HepG2 (cell line): ENCODE measurements around the gene NOP9. TPM values are rescaled to one million over a fixed set of nuclear protein-coding genes. Genes with fewer than 3 reads are reported as not detected.

Source experiments
- ATAC-seq: fragments of 200-7000 bp; cut with Tn5 transposase; 3 replicates; pipeline ENCODE4 v1.9.1; 2020; ENCODE audit warnings: mild to moderate bottlenecking, moderate library complexity
- BruUV-seq: library from RNA; stranded (reverse); fragments of 400-500 nt; replicated peaks from 2 replicates; lab custom pipeline; 2021; lab: Mats Ljungman, UMichigan
- CTCF ChIA-PET: fragments of 300-600 bp; formaldehyde crosslinking; extraction: SDS; loops from one replicate; lab custom pipeline; 2021; ENCODE audit warnings: low total read pairs, inconsistent platforms, low intra/inter-chr PET ratio; lab: Yijun Ruan, JAX
- POLR2A ChIA-PET: fragments of 350-600 bp; sonication (Branson Sonifier 250); formaldehyde crosslinking; loops from one replicate; lab custom pipeline; 2020; ENCODE audit warnings: antibody characterized with exemption, inconsistent platforms; lab: Yijun Ruan, JAX
- DNase-seq: peaks from one replicate; pipeline ENCODE4 v3.0.0-alpha.2; 2015; ENCODE audit warnings: low spot score
- FAIRE-seq: peaks from 3 replicates; lab custom pipeline; 2011; peaks lifted over from hg19 to GRCh38; lab: Jason Lieb, UNC
- H2AFZ ChIP-seq: one replicate; pipeline ENCODE4 v1.6.1; 2011; ENCODE audit warnings: low read length, inconsistent platforms
- H3K27ac ChIP-seq: fragments of 300-600 bp; 3 replicates; pipeline ENCODE4 v1.8.0; 2011; ENCODE audit warnings: mixed run types, mild to moderate bottlenecking, mixed read lengths, low read length, inconsistent platforms; ENCODE audit not compliant: insufficient read depth; ENCODE audit errors: extremely low read length
- H3K27me3 ChIP-seq, 2 experiments: fragments of 200-600 bp in 1 of 2; 2 replicates in 1 of 2; 3 replicates in 1 of 2; pipeline versions ENCODE4 v1.6.0 to v1.8.0; 2011; ENCODE audit warnings: low read length in 2 of 2, mild to moderate bottlenecking in 2 of 2, moderate library complexity in 2 of 2, inconsistent platforms in 1 of 2; ENCODE audit not compliant: insufficient read depth in 2 of 2, control insufficient read depth in 1 of 2
- H3K36me3 ChIP-seq, 2 experiments: fragments of 200-600 bp in 1 of 2; replicated peaks in 1 of 2; 2 replicates in 1 of 2; 3 replicates in 1 of 2; pipeline versions ENCODE4 v1.5.1 to v1.8.0; 2011; ENCODE audit warnings: low read length in 2 of 2, inconsistent platforms in 1 of 2; ENCODE audit not compliant: insufficient read depth in 2 of 2, control insufficient read depth in 1 of 2
- H3K4me1 ChIP-seq: 2 replicates; pipeline ENCODE4 v1.5.1; 2012; ENCODE audit warnings: low read length, inconsistent platforms; ENCODE audit not compliant: insufficient read depth
- H3K4me2 ChIP-seq: 2 replicates; pipeline ENCODE4 v1.6.0; 2011; ENCODE audit warnings: low read depth, low read length, inconsistent platforms
- H3K4me3 ChIP-seq, 3 experiments: fragments of 200-600 bp in 1 of 3; sonication (generic), shearing (Covaris generic) in 1 of 3; replicated peaks in 1 of 3; 2 replicates each; pipeline ENCODE4 v1.5.1; 2011 to 2016; ENCODE audit warnings: low read length in 3 of 3, inconsistent platforms in 2 of 3, low read depth in 2 of 3, mild to moderate bottlenecking in 2 of 3, control low read depth in 1 of 3, mixed read lengths in 1 of 3; ENCODE audit not compliant: insufficient read depth in 1 of 3
- H3K79me2 ChIP-seq: one replicate; pipeline ENCODE4 v1.6.1; 2011; ENCODE audit warnings: low read length, inconsistent platforms; ENCODE audit not compliant: insufficient read depth
- H3K9ac ChIP-seq: 2 replicates; pipeline ENCODE4 v1.6.0; 2011; ENCODE audit warnings: mild to moderate bottlenecking, low read depth, low read length, inconsistent platforms; ENCODE audit not compliant: insufficient read depth
- H3K9me3 ChIP-seq: 2 replicates; pipeline ENCODE4 v1.5.1; 2012; ENCODE audit warnings: mild to moderate bottlenecking, low read length
- H4K20me1 ChIP-seq: 2 replicates; pipeline ENCODE4 v1.6.0; 2011; ENCODE audit warnings: inconsistent platforms, mild to moderate bottlenecking, low read length, moderate library complexity; ENCODE audit not compliant: insufficient read depth
- ARNTL ChIP-seq: sonication (generic); formaldehyde crosslinking; IDR thresholded peaks from 2 replicates; pipeline ENCODE4 v1.4.0; 2020; ENCODE audit warnings: mild to moderate bottlenecking, missing genetic modification reagents
- BHLHE40 ChIP-seq: IDR thresholded peaks from 2 replicates; pipeline ENCODE4 v1.6.1; 2011; ENCODE audit warnings: low read length, improper control_type of control experiment
- FOSL1 ChIP-seq: sonication (generic); formaldehyde crosslinking; IDR thresholded peaks from 2 replicates; pipeline ENCODE4 v1.9.0; 2021; ENCODE audit warnings: missing genetic modification reagents, borderline replicate concordance
- FOXA3 ChIP-seq: IDR thresholded peaks from 2 replicates; pipeline ENCODE4 v1.6.1; 2016; ENCODE audit warnings: missing genetic modification reagents, missing compliant biosample characterization
- FOXP1 ChIP-seq, 2 experiments: fragments of 450-650 bp in 1 of 2; IDR thresholded peaks; 2 replicates each; pipeline ENCODE4 v1.6.1; 2017 to 2018; ENCODE audit warnings: antibody characterized with exemption in 1 of 2
- GPBP1L1 ChIP-seq: sonication (generic); formaldehyde crosslinking; IDR thresholded peaks from 2 replicates; pipeline ENCODE4 v1.5.0; 2020; ENCODE audit warnings: mild to moderate bottlenecking, missing genetic modification reagents
- HMG20A ChIP-seq: IDR thresholded peaks from 2 replicates; pipeline ENCODE4 v1.6.1; 2016; ENCODE audit warnings: borderline replicate concordance
- HNF4G ChIP-seq, 2 experiments: sonication (generic) in 1 of 2; formaldehyde crosslinking in 1 of 2; IDR thresholded peaks; 2 replicates each; pipeline versions ENCODE4 v1.4.0 to v1.6.1; 2011 to 2020; ENCODE audit warnings: borderline replicate concordance in 2 of 2, low read depth in 2 of 2, mild to moderate bottlenecking in 2 of 2, low read length in 1 of 2, missing genetic modification reagents in 1 of 2, moderate library complexity in 1 of 2
- HOXA5 ChIP-seq: sonication (generic); formaldehyde crosslinking; IDR thresholded peaks from 2 replicates; pipeline ENCODE4 v1.4.0; 2020; ENCODE audit warnings: missing genetic modification reagents
- MXD4 ChIP-seq: IDR thresholded peaks from 2 replicates; pipeline ENCODE4 v1.6.1; 2016; ENCODE audit warnings: mild to moderate bottlenecking, missing biosample characterization, missing genetic modification reagents
- NFIB ChIP-seq: sonication (generic); formaldehyde crosslinking; IDR thresholded peaks from 2 replicates; pipeline ENCODE4 v1.9.0; 2021; ENCODE audit warnings: missing genetic modification reagents, mild to moderate bottlenecking, borderline replicate concordance
- PTBP1 ChIP-seq: fragments of 200-400 bp; formaldehyde crosslinking; IDR thresholded peaks from 2 replicates; pipeline ENCODE4 v1.6.1; 2018; ENCODE audit warnings: low read length, low read depth; ENCODE audit not compliant: poor library complexity, severe bottlenecking
- TRIM22 ChIP-seq: fragments of 450-650 bp; IDR thresholded peaks from 2 replicates; pipeline ENCODE4 v1.6.1; 2017
- YEATS2 ChIP-seq: sonication (generic); formaldehyde crosslinking; IDR thresholded peaks from 2 replicates; pipeline ENCODE4 v1.4.0; 2020; ENCODE audit warnings: missing genetic modification reagents, borderline replicate concordance
- ZFP36L2 ChIP-seq: sonication (generic); formaldehyde crosslinking; IDR thresholded peaks from 2 replicates; pipeline ENCODE4 v1.4.0; 2020; ENCODE audit warnings: missing genetic modification reagents
- ZFP41 ChIP-seq: sonication (generic); formaldehyde crosslinking; IDR thresholded peaks from 2 replicates; pipeline ENCODE4 v1.4.0; 2020; ENCODE audit warnings: mild to moderate bottlenecking, missing genetic modification reagents, borderline replicate concordance
- ZNF33B ChIP-seq: sonication (generic); formaldehyde crosslinking; IDR thresholded peaks from 2 replicates; pipeline ENCODE4 v1.5.1; 2020; ENCODE audit warnings: mild to moderate bottlenecking, missing genetic modification reagents
- ZNF441 ChIP-seq: sonication (generic); formaldehyde crosslinking; IDR thresholded peaks from 2 replicates; pipeline ENCODE4 v1.7.0; 2021; ENCODE audit warnings: missing genetic modification reagents, borderline replicate concordance
- ZNF451 ChIP-seq: sonication (generic); formaldehyde crosslinking; IDR thresholded peaks from 2 replicates; pipeline ENCODE4 v1.5.0; 2020; ENCODE audit warnings: mild to moderate bottlenecking, missing genetic modification reagents
- ZNF879 ChIP-seq: sonication (generic); formaldehyde crosslinking; IDR thresholded peaks from 2 replicates; pipeline ENCODE4 v1.8.1; 2023; ENCODE audit warnings: missing genetic modification reagents
- WGBS: methylation state at CpG from one replicate; pipeline ENCODE4 v1.1.6; 2017; ENCODE audit warnings: low lambda C conversion rate; 5-methylcytosine and 5-hydroxymethylcytosine counted together
- in situ Hi-C: cut with HindIII; loops from 2 replicates; pipeline ENCODE4 v1.10.0; 2017; ENCODE audit warnings: low pct_unique_long_range_greater_than_20kb; ENCODE audit not compliant: extremely low pct_ligation_motif_present
- intact Hi-C: fragments of 100-400 bp; cut with micrococcal nuclease; formaldehyde crosslinking; loops from one replicate; pipeline ENCODE4 v1.10.0; 2022; ENCODE audit not compliant: unreplicated experiment
- polyA plus RNA-seq, 8 experiments: library from polyadenylated mRNA; depleted of rRNA in 3 of 8; stranded (reverse) in 7 of 8; unstranded in 1 of 8; fragments of >200 nt; fragmentation: Illumina TruSeq in 4 of 8; extraction: Trizol in 4 of 8; gene quantifications; 2 replicates each; pipeline versions ENCODE4 v1.2.1 to v1.2.3, GENCODE V29; 2011 to 2016; ENCODE audit warnings: low read depth in 4 of 8, missing spikeins in 1 of 8, mixed read lengths in 1 of 8; ENCODE audit not compliant: insufficient read depth in 1 of 8
- total RNA-seq, 5 experiments: library from RNA; depleted of rRNA; stranded (reverse); fragments of >200 nt; fragmentation: Illumina TruSeq; extraction: Trizol; gene quantifications; 2 replicates each; pipeline ENCODE4 v1.2.3, GENCODE V29; 2016; ENCODE audit warnings: low read depth in 1 of 5

NOP9 gene
- total and polyA plus RNA-seq, 2 of the 13 experiments (the other 11 are each of a cell fraction or from before 2014, with no cell fraction given) = 24.5 to 61.6 TPM

GRCh38 chr14:24343795-24344660 lies 44.4 kb downstream of the NOP9 start:
- Histone ChIP-seq H3K36me3 (no peaks in the 10 kb centered on the region), H3K27me3 (peaks cover 0 to 15% of the 10 kb centered on the region in 2 experiments; a peak in 1 of 5 replicates), H3K9ac (no peak overlapping the region), H2AFZ (no peak overlapping the region), H4K20me1 (no peaks in the 10 kb centered on the region), H3K4me1 (peaks cover 7% of the 10 kb centered on the region), H3K27ac (no peak overlapping the region), H3K4me3 (no peak overlapping the region), H3K4me2 (peak overlapping the region; percentile 41), H3K79me2 (no peaks in the 10 kb centered on the region), H3K9me3 (no peaks in the 10 kb centered on the region)
- BruUV-seq = no TSS peak
- CTCF ChIA-PET = no interaction called here
- ATAC-seq (peak; percentile 78), DNase-seq (peak; percentile 66), FAIRE-seq (peak; percentile 67)
- intact Hi-C loops = no loop called here
- in situ Hi-C loops = no loop called here
- POLR2A ChIA-PET = interaction anchor here (1.0 kb wide), 1 partner anchor 86 kb away, joined by 3 read pairs; the partner anchor contains the start of genes CBLN3 and KHNYN
- 19% methylated on average over 7 of the region's 7 CpGs for WGBS
- TF ChIP-seq NFIB (CRISPR knock-in tag) = no peak
- TF ChIP-seq ZFP36L2 (CRISPR knock-in tag) = no peak
- TF ChIP-seq GPBP1L1 = no peak
- TF ChIP-seq HOXA5 = no peak
- TF ChIP-seq BHLHE40 = peak; percentile 35; the same call in 1 of the 2 replicates
- TF ChIP-seq MXD4 (CRISPR knock-in tag) = peak; percentile 48; the same call in 1 of the 2 replicates
- TF ChIP-seq YEATS2 (CRISPR knock-in tag) = 0 out of 2 replicates have a peak, but pooled peaks have one; percentile 24
- TF ChIP-seq HNF4G (IDR thresholded peaks at IDR 0.05; ENCODE audit: borderline replicate concordance, low read depth, low read length) = peak; percentile 78
- TF ChIP-seq HNF4G (CRISPR knock-in tag; IDR thresholded peaks at IDR 0.05; ENCODE audit: borderline replicate concordance, low read depth) = peak; percentile 63; the same call in 1 of the 2 replicates
- TF ChIP-seq ZFP41 = 0 out of 2 replicates have a peak, but pooled peaks have one; percentile 35
- no peak for TF ChIP-seq TRIM22
- TF ChIP-seq FOXP1 (IDR thresholded peaks at IDR 0.05) = no peak
- peak; percentile 46; the same call in 1 of the 2 replicates for TF ChIP-seq FOXP1 (CRISPR knock-in tag; IDR thresholded peaks at IDR 0.05)
- 0 out of 2 replicates have a peak, but pooled peaks have one; percentile 21 for TF ChIP-seq FOXA3
- TF ChIP-seq HMG20A (CRISPR knock-in tag) = peak; percentile 36; the same call in 1 of the 2 replicates
- no peak for TF ChIP-seq FOSL1 (CRISPR knock-in tag)
- TF ChIP-seq PTBP1 = no peak
- 0 out of 2 replicates have a peak, but pooled peaks have one; percentile 49 for TF ChIP-seq ZNF33B (CRISPR knock-in tag)
- TF ChIP-seq ZNF879 (CRISPR knock-in tag) = no peak
- 0 out of 2 replicates have a peak, but pooled peaks have one; percentile 56 for TF ChIP-seq ZNF441
- TF ChIP-seq ARNTL (CRISPR knock-in tag) = peak; percentile 26; the same call in 1 of the 2 replicates
- TF ChIP-seq ZNF451 (CRISPR knock-in tag) = no peak
